ENCODE measurements around the gene TAF1C.
"Not testable (repeated sequence)": the region's sequence is repeated elsewhere in the genome, so short reads cannot be mapped to it uniquely, and the experiment has no call there.

Gene TAF1C

GRCh38 chr16:84209989-84210388 lies 23.1 kb upstream of the TAF1C start:
- no peak for DNase-seq (ENCODE audit: low spot score)
- TF ChIP-seq CTCF (IDR thresholded peaks at IDR 0.05; ENCODE audit: extremely low read depth, missing control alignments), result no peak

GRCh38 chr16:84207879-84208278 lies 21.0 kb upstream of the TAF1C start:
- TF ChIP-seq CTCF (IDR thresholded peaks at IDR 0.05; ENCODE audit: extremely low read depth, missing control alignments), result no peak
- DNase-seq (ENCODE audit: low spot score), result no peak

GRCh38 chr16:84207251-84207650 lies 20.4 kb upstream of the TAF1C start:
- no peak for TF ChIP-seq CTCF (IDR thresholded peaks at IDR 0.05; ENCODE audit: extremely low read depth, missing control alignments)
- DNase-seq (ENCODE audit: low spot score), result no peak

GRCh38 chr16:84205976-84206691 lies 19.3 kb upstream of the TAF1C start:
- no peak for DNase-seq (ENCODE audit: low spot score)
- TF ChIP-seq CTCF (IDR thresholded peaks at IDR 0.05; ENCODE audit: extremely low read depth, missing control alignments), result no peak

GRCh38 chr16:84205123-84205522 lies 18.3 kb upstream of the TAF1C start:
- not testable (repeated sequence) for DNase-seq (ENCODE audit: low spot score)

GRCh38 chr16:84204551-84204950 lies 17.7 kb upstream of the TAF1C start:
- not testable (repeated sequence) for DNase-seq (ENCODE audit: low spot score)

- DNase-seq (ENCODE audit: low spot score), result no peak
- TF ChIP-seq CTCF (IDR thresholded peaks at IDR 0.05; ENCODE audit: extremely low read depth, missing control alignments), result no peak
These were observed 13.0 kb upstream of the TAF1C start for GRCh38 chr16:84199861-84200260.

GRCh38 chr16:84199097-84199496 lies 12.2 kb upstream of the TAF1C start:
- no peak for TF ChIP-seq CTCF (IDR thresholded peaks at IDR 0.05; ENCODE audit: extremely low read depth, missing control alignments)
- DNase-seq (ENCODE audit: low spot score), result no peak
